GF-D8 (cell line): ENCODE data around the gene TMEM236.

ENCODE experiments used
- DNase-seq: peaks from one replicate; lab custom pipeline; 2025; lab: John Stamatoyannopoulos, UW

Gene TMEM236

DNA sequence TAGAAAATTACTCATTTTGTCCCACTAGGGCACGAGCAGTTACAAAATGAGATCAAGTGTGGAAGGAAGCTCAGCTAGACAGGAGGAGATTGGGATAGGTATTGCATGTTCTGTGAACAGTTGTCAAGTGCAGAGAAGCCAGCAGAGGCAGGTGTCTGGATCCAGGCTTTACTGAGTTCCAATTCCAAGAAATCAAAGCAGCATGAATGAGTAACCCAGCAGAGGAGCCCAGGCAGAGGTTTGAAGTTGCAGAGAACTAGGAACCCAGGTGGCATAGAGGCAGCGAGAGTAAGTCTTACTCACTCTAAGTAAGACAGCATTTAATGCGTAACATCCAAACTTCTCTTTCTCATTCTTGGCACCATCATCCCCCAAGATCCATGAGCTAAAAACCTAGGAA lies 68.9 kb downstream of the TMEM236 start:
- no peak for DNase-seq

DNA sequence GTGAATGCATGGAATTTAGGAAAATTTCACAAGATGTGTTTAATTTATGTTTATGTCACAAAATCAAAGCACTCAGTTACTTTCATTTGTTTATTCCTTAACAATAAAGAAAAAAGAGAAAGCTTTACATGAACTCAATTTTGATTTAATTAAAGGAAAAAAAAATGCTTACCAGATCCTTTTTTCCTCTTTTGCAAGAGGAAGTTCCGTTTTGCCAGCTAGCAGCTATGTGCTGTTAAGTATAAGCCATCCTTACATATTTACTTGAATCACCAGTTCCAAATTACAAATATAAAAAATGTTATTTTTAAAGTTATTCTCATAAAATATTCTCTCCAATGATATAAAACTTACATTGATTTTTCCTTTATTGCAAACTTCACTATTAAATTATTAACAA lies 69.9 kb downstream of the TMEM236 start:
- no peak for DNase-seq

- peak; percentile 90 for DNase-seq
These were observed 79.3 kb downstream of the TMEM236 start for GRCh38 chr10:17831341-17831740.

DNA sequence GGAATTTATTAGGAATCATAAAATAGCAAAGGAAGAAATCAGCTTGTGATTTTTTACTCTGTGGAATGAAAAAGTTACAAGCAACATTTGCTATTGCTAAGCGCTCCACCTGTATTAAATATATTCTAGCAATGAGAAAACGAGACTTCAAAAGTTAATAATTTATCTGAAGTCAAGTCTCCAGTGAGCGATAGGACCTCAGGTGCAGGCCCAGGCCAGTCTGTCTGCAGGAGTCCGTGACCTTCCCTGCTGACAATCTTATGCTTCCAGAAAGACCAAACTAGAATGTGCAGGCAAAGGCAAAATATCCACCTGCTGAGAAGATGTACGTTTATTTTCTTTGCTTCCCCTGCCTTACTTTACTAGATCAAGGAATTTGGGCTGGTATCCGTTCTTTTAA lies 79.9 kb downstream of the TMEM236 start:
- no peak for DNase-seq

DNA sequence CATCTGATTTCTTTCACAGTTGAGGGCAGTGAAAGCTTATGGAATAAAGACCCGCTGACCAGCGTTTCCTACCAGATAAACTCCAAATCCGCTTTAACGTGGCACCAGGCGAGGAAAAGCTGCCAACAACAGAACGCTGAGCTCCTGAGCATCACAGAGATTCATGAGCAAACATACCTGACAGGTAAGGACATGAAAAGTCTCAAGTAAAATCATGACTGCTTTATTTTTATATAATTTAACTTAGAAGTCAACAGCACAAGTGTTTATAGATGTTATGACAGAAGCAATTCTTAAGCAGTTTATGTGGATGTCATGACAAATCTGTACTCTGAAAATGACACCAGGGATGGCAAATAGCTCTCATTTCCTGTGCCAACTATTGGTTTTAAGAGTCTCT lies 81.7 kb downstream of the TMEM236 start:
- no peak for DNase-seq

DNA sequence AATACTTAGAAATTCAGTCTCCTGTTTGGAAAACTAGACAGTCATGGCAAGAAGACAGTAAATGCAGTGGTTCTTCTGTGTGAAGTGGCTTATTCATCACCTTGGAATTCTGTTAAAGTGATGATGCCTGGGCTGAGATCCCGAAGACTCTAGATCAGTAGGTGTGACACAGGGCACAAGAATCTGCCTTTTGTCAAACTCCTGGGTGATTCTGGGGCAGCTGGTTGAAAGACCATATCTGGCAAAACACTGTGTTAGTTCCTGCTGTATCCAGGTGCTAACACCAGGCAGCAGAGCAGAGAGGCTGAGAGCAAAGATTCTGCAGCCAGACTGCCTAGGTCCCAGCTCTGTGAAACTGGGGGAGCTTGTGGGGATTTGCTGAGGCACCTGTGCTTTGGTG lies 83.7 kb downstream of the TMEM236 start:
- no peak for DNase-seq

DNA sequence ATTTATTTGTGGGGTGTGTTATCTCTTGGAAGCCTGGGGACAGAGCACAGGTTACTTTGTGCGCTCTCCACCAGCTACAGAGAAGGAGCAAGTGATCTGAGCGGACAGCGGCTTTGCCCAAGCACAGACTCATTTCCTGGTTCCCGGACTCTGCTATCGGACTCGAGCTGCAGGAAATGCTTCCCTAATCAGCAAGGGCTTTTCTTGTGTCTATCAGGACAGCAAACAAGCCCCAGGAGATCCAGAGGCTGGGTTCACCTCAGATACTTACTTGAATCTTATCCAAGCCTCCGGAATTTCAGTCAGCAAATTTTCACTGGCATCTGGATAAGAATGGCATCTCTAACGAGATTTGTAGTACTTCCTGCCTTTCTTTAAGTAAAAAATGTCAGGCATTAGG lies 84.9 kb downstream of the TMEM236 start:
- DNase-seq = no peak

- no peak for DNase-seq
These were observed 86.2 kb downstream of the TMEM236 start for GRCh38 chr10:17838080-17838648.

- DNase-seq = no peak
These were observed 89.0 kb downstream of the TMEM236 start for GRCh38 chr10:17841050-17841449.

GRCh38 chr10:17842641-17843040 lies 90.6 kb downstream of the TMEM236 start:
- no peak for DNase-seq

- no peak for DNase-seq
These were observed 95.7 kb downstream of the TMEM236 start for GRCh38 chr10:17847585-17848296.

- no peak for DNase-seq
These were observed 96.6 kb downstream of the TMEM236 start for GRCh38 chr10:17848646-17849045.
